HT1080 (cell line): ENCODE measurements around the gene VWDE. TPM values are rescaled to one million over a fixed set of nuclear protein-coding genes. Genes with fewer than 3 reads are reported as not detected.
A peak's percentile ranks its signal among the peaks of the same experiment; 100 is the strongest.

ENCODE experiments used
- DNase-seq: peaks from one replicate; pipeline ENCODE4 v3.0.0-alpha.2; 2015; ENCODE audit warnings: low read depth
- total RNA-seq: library from RNA; depleted of rRNA; stranded (reverse); fragments of >200 nt; shearing (Covaris generic); gene quantifications from 2 replicates; pipeline ENCODE4 v1.2.3, GENCODE V29; 2014; rRNA removed

The VWDE gene
- total RNA-seq, 1 experiment from 2014 or later = 1.6 TPM

GRCh38 chr7:12290761-12291160 lies 112.9 kb downstream of the VWDE start:
- no peak for DNase-seq

DNA sequence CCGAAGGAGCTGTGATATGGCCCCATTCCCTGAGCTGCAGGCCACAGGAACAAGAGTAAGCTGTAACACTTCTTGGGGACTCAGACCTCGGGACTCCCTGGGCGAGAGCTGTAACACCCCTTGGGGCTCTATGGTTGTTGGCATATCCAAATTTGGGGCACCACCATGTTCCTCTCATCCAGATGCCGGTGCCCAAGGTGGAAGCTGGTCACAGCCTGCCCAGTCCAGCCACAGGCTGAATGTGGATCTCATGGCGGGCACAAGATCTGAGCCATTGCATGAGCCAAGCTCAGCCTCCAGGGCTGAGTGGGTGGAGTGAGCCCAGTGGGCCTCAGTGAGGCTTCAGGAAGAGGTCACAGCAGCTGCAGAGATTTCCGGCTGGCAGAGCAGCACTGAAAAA lies 113.7 kb downstream of the VWDE start:
- DNase-seq = no peak

- no peak for DNase-seq
Measured at GRCh38 chr7:12287901-12288300, 115.8 kb downstream of the VWDE start.

DNA sequence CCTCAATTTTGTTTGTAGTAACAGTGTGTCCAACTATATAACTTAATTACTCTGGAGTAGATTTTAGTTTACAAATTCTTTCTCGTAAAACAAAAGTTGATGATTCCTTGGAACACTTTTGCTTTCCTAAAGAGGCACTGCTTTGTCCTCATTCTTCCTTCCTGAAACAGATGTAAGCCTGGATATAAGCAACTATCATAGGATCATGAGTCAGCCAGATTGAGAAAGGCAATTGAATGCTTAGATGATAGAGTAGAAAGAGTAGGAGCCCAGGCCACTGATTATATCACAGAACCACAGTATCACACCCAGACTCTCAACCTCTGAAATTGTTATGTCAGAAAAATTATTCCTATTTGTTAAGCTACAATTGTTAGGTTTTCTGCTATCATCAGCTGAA lies 122.6 kb downstream of the VWDE start:
- DNase-seq = peak; percentile 48

Other genes starting within 250 kb of the VWDE start
- gene TMEM106B, start 192.6 kb downstream of the VWDE start, total RNA-seq = 27.5 and 27.9 TPM in 2 replicates
- 0.03 TPM in 1 of 2 replicates, not detected in the other for gene SCIN, start 166.9 kb upstream of the VWDE start, total RNA-seq